HepG2 (cell line): ENCODE data around the gene PRUNE1. TPM values are rescaled to one million over a fixed set of nuclear protein-coding genes. Genes with fewer than 3 reads are reported as not detected.
A peak's percentile ranks its signal among the peaks of the same experiment; 100 is the strongest.

Experiments
- HNF1A ChIP-seq, 2 experiments: sonication (generic) in 1 of 2; formaldehyde crosslinking in 1 of 2; IDR thresholded peaks; 2 replicates each; pipeline versions ENCODE4 v1.4.0 to v1.6.1; 2016 to 2020; ENCODE audit warnings: borderline replicate concordance in 1 of 2, low read depth in 1 of 2, mild to moderate bottlenecking in 1 of 2, missing genetic modification reagents in 1 of 2
- KLF11 ChIP-seq: IDR thresholded peaks from 2 replicates; pipeline ENCODE4 v1.6.1; 2016; ENCODE audit warnings: missing compliant biosample characterization
- MAFK ChIP-seq, 2 experiments: IDR thresholded peaks in 1 of 2; conservative IDR thresholded peaks in 1 of 2; 2 replicates each; pipeline ENCODE4 v1.6.1; 2011; ENCODE audit warnings: improper control_type of control experiment in 2 of 2, low read length in 2 of 2
- MIER2 ChIP-seq: IDR thresholded peaks from 2 replicates; pipeline ENCODE4 v1.6.1; 2016; ENCODE audit warnings: missing biosample characterization, missing genetic modification reagents
- MYC ChIP-seq: sonication (generic); formaldehyde crosslinking; IDR thresholded peaks from 2 replicates; pipeline ENCODE4 v1.9.0; 2021; ENCODE audit warnings: missing genetic modification reagents, borderline replicate concordance
- SATB2 ChIP-seq: sonication (generic); formaldehyde crosslinking; IDR thresholded peaks from 2 replicates; pipeline ENCODE4 v1.5.0; 2020; ENCODE audit warnings: missing genetic modification reagents
- TCF12 ChIP-seq, 2 experiments: fragments of 450-650 bp in 1 of 2; sonication (generic) in 1 of 2; formaldehyde crosslinking in 1 of 2; IDR thresholded peaks; 2 replicates each; pipeline versions ENCODE4 v1.6.1 to v1.8.0; 2017 to 2022; ENCODE audit warnings: antibody characterized with exemption in 1 of 2, mild to moderate bottlenecking in 1 of 2, missing genetic modification reagents in 1 of 2, moderate library complexity in 1 of 2
- TFAP4 ChIP-seq: sonication (generic); IDR thresholded peaks from 2 replicates; pipeline ENCODE4 v1.6.1; 2016; ENCODE audit warnings: low read depth, borderline replicate concordance
- THAP8 ChIP-seq: sonication (generic); formaldehyde crosslinking; IDR thresholded peaks from 2 replicates; pipeline ENCODE4 v1.5.1; 2020; ENCODE audit warnings: missing genetic modification reagents, mild to moderate bottlenecking, borderline replicate concordance
- TRIM24 ChIP-seq: sonication (generic); formaldehyde crosslinking; IDR thresholded peaks from 2 replicates; pipeline ENCODE4 v1.8.0; 2022; ENCODE audit warnings: mild to moderate bottlenecking, missing genetic modification reagents
- ZMYM2 ChIP-seq: sonication (generic); formaldehyde crosslinking; IDR thresholded peaks from 2 replicates; pipeline ENCODE4 v1.8.0; 2022; ENCODE audit warnings: mild to moderate bottlenecking, missing genetic modification reagents
- ZNF12 ChIP-seq: sonication (generic); formaldehyde crosslinking; IDR thresholded peaks from 2 replicates; pipeline ENCODE4 v1.5.0; 2020; ENCODE audit warnings: missing genetic modification reagents
- ZNF235 ChIP-seq: sonication (generic); formaldehyde crosslinking; IDR thresholded peaks from 2 replicates; pipeline ENCODE4 v1.8.1; 2023; ENCODE audit warnings: mild to moderate bottlenecking, missing genetic modification reagents, borderline replicate concordance
- ZNF329 ChIP-seq: sonication (generic); formaldehyde crosslinking; IDR thresholded peaks from 2 replicates; pipeline ENCODE4 v1.9.0; 2021; ENCODE audit warnings: low read depth, mild to moderate bottlenecking, missing genetic modification reagents
- ZNF598 ChIP-seq: sonication (generic); formaldehyde crosslinking; IDR thresholded peaks from 2 replicates; pipeline ENCODE4 v1.5.1; 2020; ENCODE audit warnings: mild to moderate bottlenecking, missing genetic modification reagents, borderline replicate concordance
- ZXDC ChIP-seq: sonication (generic); formaldehyde crosslinking; IDR thresholded peaks from 2 replicates; pipeline ENCODE4 v1.5.0; 2020; ENCODE audit warnings: mild to moderate bottlenecking, missing genetic modification reagents
- polyA plus RNA-seq, 8 experiments: library from polyadenylated mRNA; depleted of rRNA in 3 of 8; stranded (reverse) in 7 of 8; unstranded in 1 of 8; fragments of >200 nt; fragmentation: Illumina TruSeq in 4 of 8; extraction: Trizol in 4 of 8; gene quantifications; 2 replicates each; pipeline versions ENCODE4 v1.2.1 to v1.2.3, GENCODE V29; 2011 to 2016; ENCODE audit warnings: low read depth in 4 of 8, missing spikeins in 1 of 8, mixed read lengths in 1 of 8; ENCODE audit not compliant: insufficient read depth in 1 of 8
- total RNA-seq, 5 experiments: library from RNA; depleted of rRNA; stranded (reverse); fragments of >200 nt; fragmentation: Illumina TruSeq; extraction: Trizol; gene quantifications; 2 replicates each; pipeline ENCODE4 v1.2.3, GENCODE V29; 2016; ENCODE audit warnings: low read depth in 1 of 5
- TF ChIP-seq, protein P1 (sequence below): sonication (generic); formaldehyde crosslinking; IDR thresholded peaks from 2 replicates; pipeline ENCODE4 v1.5.0; 2020; ENCODE audit warnings: mild to moderate bottlenecking, missing genetic modification reagents

PRUNE1 gene
- total and polyA plus RNA-seq, 2 of the 13 experiments (the other 11 are each of a cell fraction or from before 2014, with no cell fraction given) = 19.0 to 31.9 TPM

DNA sequence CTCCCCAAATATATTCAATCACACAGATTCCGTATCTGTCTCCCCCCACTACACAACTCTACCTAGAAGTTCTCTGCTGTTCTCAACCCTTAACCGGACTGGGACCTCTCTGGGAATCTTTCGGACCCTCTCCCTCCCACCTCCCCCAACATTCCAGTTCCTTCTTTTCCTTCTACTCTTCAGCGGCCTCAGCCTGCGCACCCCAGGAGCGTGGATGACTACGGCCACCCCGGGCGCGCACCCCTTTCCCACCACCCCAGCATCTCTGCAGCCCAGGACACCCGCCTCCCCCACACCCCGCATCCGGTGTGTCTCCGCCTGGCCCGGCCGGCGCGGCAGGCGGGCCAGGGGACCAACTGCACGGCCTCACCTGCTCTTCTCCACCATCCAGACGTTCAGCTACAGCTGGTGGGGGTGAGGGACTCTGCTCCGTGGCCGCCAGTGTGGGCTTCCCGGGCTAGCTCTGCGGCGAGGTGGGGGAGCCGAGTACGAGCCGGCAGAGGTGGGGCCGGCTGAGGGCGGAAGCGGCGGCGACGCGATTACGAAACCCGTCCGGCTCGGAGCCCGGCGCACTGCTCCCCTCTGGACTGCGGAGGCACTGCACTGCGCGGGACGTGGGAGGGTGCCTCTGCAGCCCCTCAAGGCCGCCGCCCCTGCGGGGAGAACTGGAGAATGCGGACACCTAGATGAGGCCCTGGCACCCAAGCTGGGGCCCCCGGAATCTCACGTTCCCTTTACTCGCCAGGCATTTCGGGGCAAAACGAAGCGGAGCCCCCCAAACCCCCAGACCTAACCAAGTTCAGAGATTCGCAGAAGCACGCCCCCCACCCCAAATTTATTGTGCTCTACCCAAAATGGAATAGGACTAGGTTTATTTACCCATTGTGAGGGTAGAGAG is 51.1 kb downstream of the PRUNE1 start, which contains the start of gene CDC42SE1 (continued):
- TF ChIP-seq KLF11 (peak; percentile 58; the same call in 1 of the 2 replicates), ZNF598 (CRISPR knock-in tag) (peak; percentile 28; the same call in 1 of the 2 replicates), THAP8 (CRISPR knock-in tag) (no peak), ZMYM2 (CRISPR knock-in tag) (peak; percentile 58), HNF1A (IDR thresholded peaks at IDR 0.05; ENCODE audit: low read depth) (no peak), HNF1A (CRISPR knock-in tag; IDR thresholded peaks at IDR 0.05; ENCODE audit: borderline replicate concordance) (peak; percentile 40; the same call in 1 of the 2 replicates), MYC (CRISPR knock-in tag) (peak; percentile 75; the same call in 1 of the 2 replicates), TRIM24 (CRISPR knock-in tag) (no peak), ZNF329 (no peak), MAFK (conservative IDR thresholded peaks at IDR 0.05 in 1 of 2, IDR thresholded peaks at IDR 0.05 in 1 of 2; ENCODE audit: low read length in 2 of 2) (no peak), SATB2 (CRISPR knock-in tag) (no peak), ZNF235 (CRISPR knock-in tag) (no peak), ZNF12 (no peak), ZXDC (CRISPR knock-in tag) (no peak), TFAP4 (peak; percentile 24; the same call in 1 of the 2 replicates), TCF12 (IDR thresholded peaks at IDR 0.05) (no peak), TCF12 (CRISPR knock-in tag; IDR thresholded peaks at IDR 0.05) (no peak; the same call in 1 of the 2 replicates), MIER2 (CRISPR knock-in tag) (no peak)
- TF ChIP-seq, protein P1, sequence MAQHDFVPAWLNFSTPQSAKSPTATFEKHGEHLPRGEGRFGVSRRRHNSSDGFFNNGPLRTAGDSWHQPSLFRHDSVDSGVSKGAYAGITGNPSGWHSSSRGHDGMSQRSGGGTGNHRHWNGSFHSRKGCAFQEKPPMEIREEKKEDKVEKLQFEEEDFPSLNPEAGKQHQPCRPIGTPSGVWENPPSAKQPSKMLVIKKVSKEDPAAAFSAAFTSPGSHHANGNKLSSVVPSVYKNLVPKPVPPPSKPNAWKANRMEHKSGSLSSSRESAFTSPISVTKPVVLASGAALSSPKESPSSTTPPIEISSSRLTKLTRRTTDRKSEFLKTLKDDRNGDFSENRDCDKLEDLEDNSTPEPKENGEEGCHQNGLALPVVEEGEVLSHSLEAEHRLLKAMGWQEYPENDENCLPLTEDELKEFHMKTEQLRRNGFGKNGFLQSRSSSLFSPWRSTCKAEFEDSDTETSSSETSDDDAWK (CRISPR knock-in tag) = no peak
